ENCODE data around the gene UTS2R.

GRCh38 chr17:82414548-82415281, 43.1 kb downstream of the UTS2R start:
- TF ChIP-seq POLR2A (IDR thresholded peaks at IDR 0.05; ENCODE audit: low read depth, low read length) (no peak), POLR2AphosphoS5 (IDR thresholded peaks at IDR 0.05; ENCODE audit: low read depth, low read length) (no peak), TAF1 (IDR thresholded peaks at IDR 0.05; ENCODE audit: low read depth, low read length) (no peak), POU2F2 (IDR thresholded peaks at IDR 0.05; ENCODE audit: low read depth, low read length) (no peak), SPI1 (IDR thresholded peaks at IDR 0.05; ENCODE audit: low read depth, low read length) (no peak), PAX5 (IDR thresholded peaks at IDR 0.05; ENCODE audit: insufficient read depth, low read length, severe bottlenecking) (no peak)

Data from GM12891 (cell line).